Esophagus squamous epithelium (tissue), 5 donors: ENCODE results near the gene CDC42BPA. TPM values are rescaled to one million over a fixed set of nuclear protein-coding genes. Genes with fewer than 3 reads are reported as not detected.

Source experiments
- DNase-seq: peaks from one replicate; lab custom pipeline; 2025; lab: John Stamatoyannopoulos, UW
- H3K27ac ChIP-seq, 4 donors: fragments of 200-600 bp; sonication (generic); one replicate each; pipeline ENCODE4 v1.5.1; 2016 to 2019; ENCODE audit warnings: mild to moderate bottlenecking in 1 of 4
- H3K27me3 ChIP-seq, 4 donors: fragments of 200-600 bp; sonication (generic); 1 replicate in 3 of 4; 2 replicates in 1 of 4; pipeline versions ENCODE4 v1.5.1 to v1.6.0; 2017 to 2021; ENCODE audit warnings: antibody characterized with exemption in 1 of 4
- H3K36me3 ChIP-seq, 3 donors: fragments of 200-600 bp; sonication (generic); one replicate each; pipeline ENCODE4 v1.5.1; 2016 to 2019
- H3K4me1 ChIP-seq, 3 donors: fragments of 200-600 bp; sonication (generic); one replicate each; pipeline ENCODE4 v1.5.1; 2017 to 2019
- H3K4me3 ChIP-seq, 4 donors: fragments of 200-600 bp; sonication (generic); 1 replicate in 3 of 4; 2 replicates in 1 of 4; pipeline ENCODE4 v1.5.1; 2016 to 2019; ENCODE audit warnings: mild to moderate bottlenecking in 2 of 4, moderate library complexity in 1 of 4
- H3K9me3 ChIP-seq, 3 donors: fragments of 200-600 bp; sonication (generic); one replicate each; pipeline ENCODE4 v1.5.1; 2016 to 2019
- CTCF ChIP-seq, 6 experiments: fragments of 450-650 bp in 4 of 6; fragments of 200-600 bp in 2 of 6; sonication (generic) in 2 of 6; IDR thresholded peaks; one replicate each; pipeline ENCODE4 v1.5.1; 2016 to 2019; ENCODE audit warnings: antibody characterized with exemption in 6 of 6, mild to moderate bottlenecking in 4 of 6, moderate library complexity in 4 of 6
- POLR2A ChIP-seq, 4 donors: fragments of 450-650 bp; IDR thresholded peaks; one replicate each; pipeline ENCODE4 v1.6.1; 2017; ENCODE audit warnings: antibody characterized with exemption in 4 of 4, mild to moderate bottlenecking in 4 of 4, moderate library complexity in 3 of 4
- WGBS, 2 donors: methylation state at CpG; one replicate each; pipeline ENCODE4 v1.1.5; 2018; 5-methylcytosine and 5-hydroxymethylcytosine counted together
- intact Hi-C: fragments of 100-400 bp; cut with DNase I; formaldehyde crosslinking; loops from one replicate; pipeline ENCODE4 v1.15.0; 2022
- total RNA-seq, 4 donors: library from RNA; depleted of rRNA; stranded (reverse); fragments of >200 nt; gene quantifications; one replicate each; pipeline ENCODE4 v1.1.0, GENCODE V29; 2016
- donor health status: DM: yes; HTN: yes; CAD: no.

The CDC42BPA gene
- total RNA-seq, 4 donors from 2014 or later, result 4.3 to 33.6 (median 17.2) TPM

GRCh38 chr1:227318853-227319607 is 738 bp upstream of the CDC42BPA start:
- peaks cover 0 to 3% (median 0%) of the 10 kb centered on the region in 4 donors for H3K27me3 ChIP-seq
- TF ChIP-seq CTCF (IDR thresholded peaks at IDR 0.05), result peak in 2 of 6 experiments; percentile 1 to 19
- TF ChIP-seq POLR2A (IDR thresholded peaks at IDR 0.05), result peak in 2 of 4 donors; percentile 21 to 23
- peaks cover 0 to 4% (median 0%) of the 10 kb centered on the region in 3 donors for H3K9me3 ChIP-seq
- peak overlapping the region; percentile 91 to 97 (median 93) for H3K27ac ChIP-seq
- WGBS, 2 donors, result 7 to 40% methylated on average over 4 to 19 of the region's 30 CpGs
- peaks cover 0 to 36% (median 3%) of the 10 kb centered on the region in 3 donors for H3K4me1 ChIP-seq
- intact Hi-C loops, result no loop called here
- no peaks in the 10 kb centered on the region for H3K36me3 ChIP-seq
- H3K4me3 ChIP-seq, result peak overlapping the region; percentile 73 to 95 (median 88)
- no peak for DNase-seq

GRCh38 chr1:227317523-227318015 is 723 bp downstream of the CDC42BPA start:
- TF ChIP-seq POLR2A (IDR thresholded peaks at IDR 0.05) (no peak), CTCF (IDR thresholded peaks at IDR 0.05) (peak in 3 of 6 experiments; percentile 21 to 31 (median 28))
- no peak for DNase-seq
- Histone ChIP-seq H3K9me3 (no peaks in the 10 kb centered on the region), H3K4me3 (peak overlapping the region; percentile 73 to 95 (median 88)), H3K36me3 (no peaks in the 10 kb centered on the region), H3K27me3 (peaks cover 0 to 3% (median 0%) of the 10 kb centered on the region in 4 donors), H3K4me1 (peaks cover 0 to 49% (median 3%) of the 10 kb centered on the region in 3 donors), H3K27ac (peak overlapping the region; percentile 91 to 97 (median 93))
- WGBS, 2 donors, result 0 to 1% methylated on average over 16 to 19 of the region's 30 CpGs
- intact Hi-C loops, result no loop called here

GRCh38 chr1:227317011-227317451 is 1.3 kb downstream of the CDC42BPA start:
- H3K4me3 ChIP-seq, result peak overlapping the region; percentile 73 to 95 (median 88)
- 12 to 20% methylated on average over 6 of the region's 6 CpGs for WGBS, 2 donors
- no peaks in the 10 kb centered on the region for H3K36me3 ChIP-seq
- intact Hi-C loops, result no loop called here
- H3K9me3 ChIP-seq, result no peaks in the 10 kb centered on the region
- H3K4me1 ChIP-seq, result peaks cover 0 to 53% (median 3%) of the 10 kb centered on the region in 3 donors
- no peak for DNase-seq
- peaks cover 0 to 3% (median 0%) of the 10 kb centered on the region in 4 donors for H3K27me3 ChIP-seq
- H3K27ac ChIP-seq, result peak overlapping the region in 3 of 4 donors; percentile 91 to 93 (median 93)
- TF ChIP-seq POLR2A (IDR thresholded peaks at IDR 0.05) (no peak), CTCF (IDR thresholded peaks at IDR 0.05) (no peak)

GRCh38 chr1:227316456-227316855 is 1.8 kb downstream of the CDC42BPA start:
- intact Hi-C loops, result no loop called here
- H3K9me3 ChIP-seq, result no peaks in the 10 kb centered on the region
- H3K36me3 ChIP-seq, result no peaks in the 10 kb centered on the region
- TF ChIP-seq POLR2A (IDR thresholded peaks at IDR 0.05), result no peak
- TF ChIP-seq CTCF (IDR thresholded peaks at IDR 0.05), result no peak
- no peak for DNase-seq
- H3K4me1 ChIP-seq, result peaks cover 0 to 53% (median 3%) of the 10 kb centered on the region in 3 donors
- peak overlapping the region in 2 of 4 donors; percentile 93 for H3K27ac ChIP-seq
- peaks cover 0 to 3% (median 0%) of the 10 kb centered on the region in 4 donors for H3K27me3 ChIP-seq
- H3K4me3 ChIP-seq, result peak overlapping the region; percentile 73 to 95 (median 88)
